ENCODE data around the gene CLC. TPM values are rescaled to one million over a fixed set of nuclear protein-coding genes. Genes with fewer than 3 reads are reported as not detected.
A peak's percentile ranks its signal among the peaks of the same experiment; 100 is the strongest.

CLC gene
- total RNA-seq, 2 donors from 2014 or later: not detected

DNA sequence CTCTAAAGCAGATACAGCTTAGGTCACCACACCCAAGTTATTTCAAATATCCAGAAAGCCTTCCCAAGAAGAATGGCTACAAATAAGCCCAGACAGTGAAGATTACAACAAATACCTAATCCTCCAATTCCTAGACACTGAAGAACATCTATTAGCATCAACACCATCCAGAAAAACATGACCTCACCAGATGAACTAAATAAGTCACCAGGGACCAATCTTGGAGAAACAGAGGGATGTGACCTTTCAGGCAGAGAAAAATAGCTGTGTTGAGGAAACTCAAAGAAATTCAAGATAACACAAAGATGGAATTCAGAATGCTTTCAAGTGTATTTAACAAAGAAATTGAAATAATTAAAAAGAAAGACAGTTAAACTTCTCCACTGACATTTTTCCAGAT lies 15.0 kb upstream of the CLC start:
- Histone ChIP-seq H3K4me3 (no peak overlapping the region), H3K27ac (no peak overlapping the region), H3K27me3 (no peaks in the 10 kb centered on the region), H3K4me1 (no peaks in the 10 kb centered on the region), H3K9me3 (no peaks in the 10 kb centered on the region), H3K36me3 (replicated peaks in 1 of 2; ENCODE audit: insufficient read depth in 1 of 2, low read depth in 2 of 2) (no peaks in the 10 kb centered on the region)
- intact Hi-C loops (cut with DNase I): no loop called here
- ATAC-seq (no peak), DNase-seq (no peak)
- TF ChIP-seq, protein P1, sequence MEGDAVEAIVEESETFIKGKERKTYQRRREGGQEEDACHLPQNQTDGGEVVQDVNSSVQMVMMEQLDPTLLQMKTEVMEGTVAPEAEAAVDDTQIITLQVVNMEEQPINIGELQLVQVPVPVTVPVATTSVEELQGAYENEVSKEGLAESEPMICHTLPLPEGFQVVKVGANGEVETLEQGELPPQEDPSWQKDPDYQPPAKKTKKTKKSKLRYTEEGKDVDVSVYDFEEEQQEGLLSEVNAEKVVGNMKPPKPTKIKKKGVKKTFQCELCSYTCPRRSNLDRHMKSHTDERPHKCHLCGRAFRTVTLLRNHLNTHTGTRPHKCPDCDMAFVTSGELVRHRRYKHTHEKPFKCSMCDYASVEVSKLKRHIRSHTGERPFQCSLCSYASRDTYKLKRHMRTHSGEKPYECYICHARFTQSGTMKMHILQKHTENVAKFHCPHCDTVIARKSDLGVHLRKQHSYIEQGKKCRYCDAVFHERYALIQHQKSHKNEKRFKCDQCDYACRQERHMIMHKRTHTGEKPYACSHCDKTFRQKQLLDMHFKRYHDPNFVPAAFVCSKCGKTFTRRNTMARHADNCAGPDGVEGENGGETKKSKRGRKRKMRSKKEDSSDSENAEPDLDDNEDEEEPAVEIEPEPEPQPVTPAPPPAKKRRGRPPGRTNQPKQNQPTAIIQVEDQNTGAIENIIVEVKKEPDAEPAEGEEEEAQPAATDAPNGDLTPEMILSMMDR (IDR thresholded peaks at IDR 0.05): no peak
- TF ChIP-seq POLR2A (IDR thresholded peaks at IDR 0.05): no peak

DNA sequence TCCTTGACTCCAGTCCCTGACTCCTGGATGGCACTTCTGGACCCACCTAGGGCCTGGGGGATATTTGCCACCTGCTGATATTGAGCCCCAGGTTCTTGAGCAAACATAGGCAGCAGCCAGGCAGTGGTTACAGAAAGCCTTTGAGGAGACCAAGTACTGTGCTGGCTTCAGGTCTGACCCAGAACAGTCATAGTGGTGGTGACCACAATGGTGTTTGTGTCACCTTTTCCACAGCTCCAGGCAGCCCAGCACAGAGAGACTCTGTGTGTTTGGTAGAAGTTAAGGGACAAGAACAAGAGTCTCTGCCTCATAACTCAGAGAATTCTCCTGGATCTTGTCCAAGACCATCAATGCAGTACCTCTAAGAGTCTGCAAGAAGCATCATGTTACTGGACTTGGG lies 14.6 kb upstream of the CLC start:
- intact Hi-C loops (cut with DNase I): no loop called here
- H3K36me3 ChIP-seq (replicated peaks in 1 of 2; ENCODE audit: insufficient read depth in 1 of 2, low read depth in 2 of 2): no peaks in the 10 kb centered on the region
- H3K27me3 ChIP-seq: no peaks in the 10 kb centered on the region
- no peak for DNase-seq
- no peak overlapping the region for H3K27ac ChIP-seq
- H3K4me3 ChIP-seq: no peak overlapping the region
- peaks cover 3% of the 10 kb centered on the region for H3K4me1 ChIP-seq
- H3K9me3 ChIP-seq: no peaks in the 10 kb centered on the region
- no peak for ATAC-seq
- TF ChIP-seq, protein P1 (IDR thresholded peaks at IDR 0.05): no peak
- TF ChIP-seq POLR2A (IDR thresholded peaks at IDR 0.05): no peak

DNA sequence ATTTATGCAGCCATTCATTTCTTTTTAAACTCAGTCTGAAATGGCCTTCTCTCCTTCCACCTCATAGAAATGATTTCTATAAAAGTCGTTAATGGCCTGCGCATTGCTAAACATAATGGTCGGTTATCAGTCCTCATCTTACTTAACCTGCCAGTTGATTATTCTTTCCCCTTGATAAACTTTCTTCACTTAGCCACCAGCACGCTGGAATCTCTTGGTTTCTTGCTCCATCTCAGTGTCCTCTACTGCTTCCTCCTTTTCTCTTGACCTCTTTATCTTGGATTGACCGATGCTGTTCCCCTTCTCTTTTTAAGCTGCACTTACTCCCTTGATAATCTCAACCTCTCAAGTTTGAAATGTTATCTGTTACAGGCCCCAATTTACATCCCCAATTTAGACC lies 12.2 kb upstream of the CLC start:
- ATAC-seq: no peak
- peaks cover 12% of the 10 kb centered on the region for H3K4me1 ChIP-seq
- H3K27ac ChIP-seq: no peak overlapping the region
- H3K9me3 ChIP-seq: no peaks in the 10 kb centered on the region
- no peak for DNase-seq
- no peaks in the 10 kb centered on the region for H3K27me3 ChIP-seq
- TF ChIP-seq, protein P1 (IDR thresholded peaks at IDR 0.05): no peak
- TF ChIP-seq POLR2A (IDR thresholded peaks at IDR 0.05): no peak
- 84 to 89% methylated on average over 5 of the region's 5 CpGs for WGBS, 2 donors
- H3K36me3 ChIP-seq (replicated peaks in 1 of 2; ENCODE audit: insufficient read depth in 1 of 2, low read depth in 2 of 2): no peaks in the 10 kb centered on the region
- intact Hi-C loops (cut with DNase I): no loop called here
- H3K4me3 ChIP-seq: no peak overlapping the region

DNA sequence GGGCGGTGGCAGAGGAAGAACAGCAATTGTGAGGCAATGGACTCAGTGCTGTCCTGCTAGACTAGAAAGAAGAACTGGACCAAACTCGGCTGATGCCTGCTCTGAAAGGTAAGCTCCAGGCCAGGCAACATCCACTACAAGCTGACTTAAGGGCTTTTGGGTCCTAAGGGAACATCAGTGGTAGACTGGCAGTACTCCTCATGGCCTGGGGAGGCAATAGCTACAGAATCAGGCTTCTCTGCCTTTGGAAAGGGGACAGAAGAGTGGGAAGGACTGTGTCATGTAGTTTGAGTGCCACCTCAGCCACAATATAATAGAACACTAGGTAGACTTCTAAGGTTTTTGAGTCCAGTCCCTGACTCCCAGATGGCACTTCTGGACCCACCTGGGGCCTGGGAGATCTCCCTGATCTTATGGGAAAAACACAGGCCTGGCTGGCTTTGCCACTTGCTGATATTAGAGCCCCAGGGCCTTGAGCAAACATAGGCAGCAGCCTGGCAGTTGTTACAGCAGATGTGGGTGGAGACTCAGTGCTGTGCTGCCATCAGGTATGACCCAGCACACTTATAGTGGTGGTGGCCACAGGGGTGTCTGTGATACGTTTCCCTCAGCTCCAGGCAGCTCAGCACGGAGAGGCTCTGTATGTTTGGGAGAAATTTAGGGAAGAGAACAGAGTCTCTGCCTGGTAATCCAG lies 9.2 kb upstream of the CLC start:
- peak; percentile 96 for ATAC-seq
- Histone ChIP-seq H3K27ac (peak overlapping the region; percentile 44 to 74 (median 60)), H3K36me3 (replicated peaks in 1 of 2; ENCODE audit: insufficient read depth in 1 of 2, low read depth in 2 of 2) (no peaks in the 10 kb centered on the region), H3K9me3 (no peaks in the 10 kb centered on the region), H3K4me1 (peaks cover 12% of the 10 kb centered on the region), H3K27me3 (no peaks in the 10 kb centered on the region), H3K4me3 (no peak overlapping the region)
- intact Hi-C loops (cut with DNase I): no loop called here
- TF ChIP-seq, protein P1 (IDR thresholded peaks at IDR 0.05): peak in 2 of 7 experiments; percentile 36 to 46
- no peak for TF ChIP-seq POLR2A (IDR thresholded peaks at IDR 0.05)
- DNase-seq: peak; percentile 66 to 85 (median 83)
- WGBS, 2 donors: 63 to 68% methylated on average over 4 of the region's 4 CpGs

DNA sequence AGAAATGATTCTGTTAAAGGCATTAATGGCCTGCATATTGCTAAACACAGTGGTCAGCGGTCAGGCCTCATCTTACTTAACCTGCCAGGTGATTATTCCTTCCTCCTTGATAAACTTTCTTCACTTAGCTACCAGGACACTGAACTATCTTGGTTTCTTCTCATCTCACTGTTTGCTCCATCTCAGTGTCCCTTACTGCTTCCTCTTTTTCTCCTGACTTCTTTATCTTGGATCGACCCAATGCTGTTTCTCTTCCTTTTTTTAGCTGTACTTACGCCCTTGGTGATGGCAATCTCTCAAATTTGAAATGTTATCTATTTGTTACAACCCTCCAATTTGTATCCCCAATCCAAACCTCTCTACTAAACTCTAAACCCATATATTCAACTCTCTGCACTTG lies 7.8 kb upstream of the CLC start:
- Histone ChIP-seq H3K27ac (no peak overlapping the region), H3K4me1 (peaks cover 12% of the 10 kb centered on the region), H3K36me3 (replicated peaks in 1 of 2; ENCODE audit: insufficient read depth in 1 of 2, low read depth in 2 of 2) (no peaks in the 10 kb centered on the region), H3K9me3 (no peaks in the 10 kb centered on the region), H3K4me3 (no peak overlapping the region), H3K27me3 (no peaks in the 10 kb centered on the region)
- no peak for ATAC-seq
- TF ChIP-seq, protein P1 (IDR thresholded peaks at IDR 0.05): no peak
- no peak for TF ChIP-seq POLR2A (IDR thresholded peaks at IDR 0.05)
- 60 to 86% methylated on average over 3 of the region's 3 CpGs for WGBS, 2 donors
- no peak for DNase-seq
- intact Hi-C loops (cut with DNase I): no loop called here
